GM12872 (cell line): ENCODE data around the gene GRK3.

Experiments
- CTCF ChIP-seq: IDR thresholded peaks from 3 replicates; pipeline ENCODE4 v1.5.1; 2011; ENCODE audit warnings: low read depth, mild to moderate bottlenecking, low read length, moderate library complexity; ENCODE audit not compliant: insufficient read depth

The GRK3 gene

GRCh38 chr22:25629613-25630012, 65.1 kb downstream of the GRK3 start:
- no peak for TF ChIP-seq CTCF

GRCh38 chr22:25630447-25630846, 66.0 kb downstream of the GRK3 start:
- no peak for TF ChIP-seq CTCF

GRCh38 chr22:25636323-25636722, 71.8 kb downstream of the GRK3 start:
- TF ChIP-seq CTCF: no peak

GRCh38 chr22:25637032-25637431, 72.6 kb downstream of the GRK3 start:
- no peak for TF ChIP-seq CTCF

- no peak for TF ChIP-seq CTCF
These were observed 73.2 kb downstream of the GRK3 start for GRCh38 chr22:25637672-25638071.

GRCh38 chr22:25638638-25639037, 74.2 kb downstream of the GRK3 start:
- no peak for TF ChIP-seq CTCF

GRCh38 chr22:25641650-25642049, 77.2 kb downstream of the GRK3 start:
- no peak for TF ChIP-seq CTCF
